Loucy (cell line): ENCODE data around the gene POLR2J.

Experiments used
- H2AFZ ChIP-seq: fragments of 200-600 bp; sonication (generic); 2 replicates; pipeline ENCODE4 v1.6.0; 2016; ENCODE audit warnings: antibody characterized with exemption, mild to moderate bottlenecking, low read length, moderate library complexity
- H3F3A ChIP-seq: fragments of 200-600 bp; 2 replicates; pipeline ENCODE4 v1.6.0; 2016; ENCODE audit warnings: antibody characterized with exemption, low read depth, mild to moderate bottlenecking
- H3K27me3 ChIP-seq: fragments of 200-600 bp; sonication (generic); 2 replicates; pipeline ENCODE4 v1.6.1; 2014; ENCODE audit warnings: low read length, mild to moderate bottlenecking; ENCODE audit not compliant: insufficient read depth, poor library complexity, severe bottlenecking
- H3K36me3 ChIP-seq: fragments of 200-600 bp; sonication (generic); 2 replicates; pipeline ENCODE4 v1.6.1; 2016; ENCODE audit warnings: low read length; ENCODE audit not compliant: insufficient read depth
- H3K4me1 ChIP-seq: fragments of 200-600 bp; sonication (generic); 2 replicates; pipeline ENCODE4 v1.5.1; 2014; ENCODE audit warnings: low read length, mild to moderate bottlenecking; ENCODE audit not compliant: insufficient read depth, poor library complexity, severe bottlenecking
- H3K4me2 ChIP-seq: fragments of 200-600 bp; sonication (generic); 2 replicates; pipeline ENCODE4 v1.6.0; 2014; ENCODE audit warnings: antibody characterized with exemption, low read length, low read depth, mild to moderate bottlenecking; ENCODE audit not compliant: poor library complexity, severe bottlenecking
- H3K4me3 ChIP-seq: fragments of 200-600 bp; sonication (generic); 2 replicates; pipeline ENCODE4 v1.5.1; 2014; ENCODE audit warnings: low read length, mild to moderate bottlenecking, mixed read lengths; ENCODE audit not compliant: poor library complexity, severe bottlenecking
- H3K79me2 ChIP-seq: fragments of 200-600 bp; sonication (generic); 2 replicates; pipeline ENCODE4 v1.6.1; 2014; ENCODE audit warnings: low read length; ENCODE audit not compliant: insufficient read depth
- H3K9ac ChIP-seq: fragments of 200-600 bp; sonication (generic); 2 replicates; pipeline ENCODE4 v1.6.0; 2014; ENCODE audit warnings: mild to moderate bottlenecking, low read depth, low read length, moderate library complexity; ENCODE audit not compliant: poor library complexity, severe bottlenecking
- H3K9me2 ChIP-seq: fragments of 200-600 bp; sonication (generic); replicated peaks from 2 replicates; pipeline ENCODE4 v1.6.1; 2016; ENCODE audit warnings: low read depth, low read length, mixed read lengths
- H3K9me3 ChIP-seq: fragments of 200-600 bp; sonication (generic); 2 replicates; pipeline ENCODE4 v1.6.1; 2014; ENCODE audit warnings: mild to moderate bottlenecking, antibody characterized with exemption, low read length, low read depth; ENCODE audit not compliant: insufficient read depth
- H4K20me1 ChIP-seq: fragments of 200-600 bp; sonication (generic); 2 replicates; pipeline ENCODE4 v1.6.0; 2014; ENCODE audit warnings: antibody characterized with exemption, low read length, mild to moderate bottlenecking; ENCODE audit not compliant: insufficient read depth, poor library complexity, severe bottlenecking
- CTCF ChIP-seq: fragments of 200-600 bp; sonication (generic); conservative IDR thresholded peaks from 2 replicates; pipeline ENCODE4 v1.5.1; 2014; ENCODE audit warnings: mild to moderate bottlenecking, antibody characterized with exemption, low read length
- EZH2phosphoT487 ChIP-seq: fragments of 200-600 bp; IDR thresholded peaks from 2 replicates; pipeline ENCODE4 v1.6.1; 2018; ENCODE audit warnings: antibody characterized with exemption, mild to moderate bottlenecking, moderate library complexity, borderline replicate concordance

The POLR2J gene

GRCh38 chr7:102464577-102465280, 14.0 kb downstream of the POLR2J start, which contains the start of the genes ALKBH4 and LRWD1:
Gene ALKBH4, minus strand, starts transcription at chr7:102464863. Its CDS starts 27 bp downstream, at chr7:102464836.
Gene LRWD1, plus strand, starts transcription at chr7:102464984. Its CDS starts 97 bp downstream, at chr7:102465081.
- Histone ChIP-seq H4K20me1 (no peaks in the 10 kb centered on the region), H3K27me3 (no peaks in the 10 kb centered on the region), H3K9ac (peak within 1 kb of the TSS; percentile 91), H3K4me1 (peaks cover 20% of the 10 kb centered on the region), H3K79me2 (peaks cover 36% of the 10 kb centered on the region), H3K36me3 (no peaks in the 10 kb centered on the region), H3K4me3 (peak within 1 kb of the TSS; percentile 90), H3K9me2 (no peaks in the 10 kb centered on the region), H3K9me3 (no peaks in the 10 kb centered on the region), H3F3A (no peaks in the 10 kb centered on the region), H3K4me2 (peak within 1 kb of the TSS; percentile 92), H2AFZ (peak within 1 kb of the TSS; percentile 97)
- TF ChIP-seq CTCF (peak; percentile 20; the same call in 1 of the 2 replicates), EZH2phosphoT487 (no peak)

- H4K20me1 ChIP-seq, result no peaks in the 10 kb centered on the region
- peak overlapping the region; percentile 92 for H3K4me2 ChIP-seq
- peaks cover 20% of the 10 kb centered on the region for H3K4me1 ChIP-seq
- no peaks in the 10 kb centered on the region for H3K9me3 ChIP-seq
- no peaks in the 10 kb centered on the region for H3K9me2 ChIP-seq
- peak overlapping the region; percentile 90 for H3K4me3 ChIP-seq
- peak overlapping the region; percentile 91 for H3K9ac ChIP-seq
- H3K36me3 ChIP-seq, result no peaks in the 10 kb centered on the region
- TF ChIP-seq CTCF (no peak), EZH2phosphoT487 (no peak)
- no peaks in the 10 kb centered on the region for H3K27me3 ChIP-seq
- H2AFZ ChIP-seq, result peak overlapping the region; percentile 97
- H3K79me2 ChIP-seq, result peaks cover 36% of the 10 kb centered on the region
- no peaks in the 10 kb centered on the region for H3F3A ChIP-seq
Measured at GRCh38 chr7:102463841-102464576, 14.7 kb downstream of the POLR2J start.

GRCh38 chr7:102460467-102460866, 18.3 kb downstream of the POLR2J start:
- H3K9ac ChIP-seq, result no peak overlapping the region
- peaks cover 11% of the 10 kb centered on the region; the same call in 1 of the 2 replicates for H3K36me3 ChIP-seq
- H2AFZ ChIP-seq, result no peak overlapping the region
- no peak overlapping the region for H3K4me2 ChIP-seq
- no peaks in the 10 kb centered on the region for H4K20me1 ChIP-seq
- no peaks in the 10 kb centered on the region for H3K9me3 ChIP-seq
- H3F3A ChIP-seq, result no peaks in the 10 kb centered on the region
- no peak for TF ChIP-seq EZH2phosphoT487
- no peak for TF ChIP-seq CTCF
- H3K9me2 ChIP-seq, result no peaks in the 10 kb centered on the region
- peaks cover 29% of the 10 kb centered on the region for H3K79me2 ChIP-seq
- H3K4me3 ChIP-seq, result no peak overlapping the region
- peaks cover 14% of the 10 kb centered on the region for H3K4me1 ChIP-seq
- no peaks in the 10 kb centered on the region for H3K27me3 ChIP-seq
